Heart right ventricle (tissue), 16 donors: ENCODE data around the gene PICALM. TPM values are rescaled to one million over a fixed set of nuclear protein-coding genes. Genes with fewer than 3 reads are reported as not detected.
A peak's percentile ranks its signal among the peaks of the same experiment; 100 is the strongest.

Experiments
- ATAC-seq, 8 donors: fragments of 200-7000 bp; cut with Tn5 transposase; one replicate each; pipeline ENCODE4 v1.9.1; 2020; ENCODE audit warnings: mild to moderate bottlenecking in 8 of 8, moderate library complexity in 8 of 8, moderate number of reproducible peaks in 1 of 8
- DNase-seq, 2 donors: peaks; one replicate each; pipeline ENCODE4 v3.0.0-alpha.2; 2020
- H3K27ac ChIP-seq, 10 donors: fragments of 200-600 bp; sonication (generic) in 2 of 10; one replicate each; pipeline versions ENCODE4 v1.5.0 to v1.8.0; 2020 to 2022; ENCODE audit warnings: mild to moderate bottlenecking in 3 of 10
- H3K27me3 ChIP-seq, 7 donors: fragments of 200-600 bp; one replicate each; pipeline ENCODE4 v1.8.0; 2021 to 2022; ENCODE audit warnings: mild to moderate bottlenecking in 2 of 7
- H3K36me3 ChIP-seq, 9 donors: fragments of 200-600 bp; sonication (generic) in 1 of 9; one replicate each; pipeline versions ENCODE4 v1.5.0 to v1.8.0; 2020 to 2022; ENCODE audit warnings: mild to moderate bottlenecking in 2 of 9
- H3K4me1 ChIP-seq, 9 donors: fragments of 200-600 bp; sonication (generic) in 1 of 9; one replicate each; pipeline versions ENCODE4 v1.5.0 to v1.8.0; 2020 to 2022; ENCODE audit warnings: mild to moderate bottlenecking in 4 of 9
- H3K4me3 ChIP-seq, 10 donors: fragments of 200-600 bp; sonication (generic) in 2 of 10; one replicate each; pipeline versions ENCODE4 v1.5.0 to v1.8.0; 2020 to 2022; ENCODE audit warnings: mild to moderate bottlenecking in 7 of 10, moderate library complexity in 2 of 10
- H3K9me3 ChIP-seq, 11 donors: fragments of 200-600 bp in 10 of 11; sonication (generic) in 2 of 11; one replicate each; pipeline versions ENCODE4 v1.5.0 to v1.8.0; 2013 to 2022; ENCODE audit warnings: mild to moderate bottlenecking in 2 of 11, control low read depth in 1 of 11, moderate library complexity in 1 of 11
- CTCF ChIP-seq, 9 donors: fragments of 200-600 bp; sonication (generic) in 2 of 9; IDR thresholded peaks; one replicate each; pipeline versions ENCODE4 v1.5.0 to v1.8.0; 2021 to 2022; ENCODE audit warnings: antibody characterized with exemption in 9 of 9, mild to moderate bottlenecking in 5 of 9, moderate library complexity in 1 of 9
- WGBS, 2 donors: extraction: QIAGEN DNeasy Blood & Tissue Kit; methylation state at CpG; one replicate each; pipeline ENCODE4 v1.1.7; 2013; ENCODE audit warnings: inconsistent platforms in 1 of 2; 5-methylcytosine and 5-hydroxymethylcytosine counted together
- intact Hi-C, 10 donors: fragments of 100-400 bp; cut with DNase I; formaldehyde crosslinking; loops; one replicate each; pipeline versions ENCODE4 v1.11.1 to v1.14.2; 2022
- polyA plus RNA-seq, 2 donors: library from polyadenylated mRNA; stranded (reverse); fragments of 200-250 nt; gene quantifications; one replicate each; pipeline ENCODE4 v1.2.3, GENCODE V29; 2013
- total RNA-seq, 10 donors: library from RNA; stranded (reverse); fragmentation: NEBNext Ultra II Directional in 3 of 10; extraction: Animal tissue kit (Norgen Biotek cat#: 25700) in 3 of 10; gene quantifications; one replicate each; pipeline versions ENCODE4 v1.2.1 to v1.2.4, GENCODE V29; 2021 to 2023
- donor health status: Arrhythmogenic right ventricular cardiomyopathy.
- donor health status: ischemic (EF 13 %, LVEDD 7.1; RV severe dilation, severe dysfunction).
- donor health status: healthy with polysubstance abuse.
- donor health status: DM: no; HTN: yes; CAD: no.
- donor health status: DM: no; HTN: no; CAD: no.
- donor health status: ischemic (EF 25% LVEDD 6.9; RV normal size, moderate dysfunction).
- donor health status: ischemic (EF 25% LVEDD 5.7; RV mildly dilated, moderate dysfunction).
- donor health status: healthy.
- donor health status: DM: yes; HTN: yes; CAD: no.
- donor health status: Ischemic cardiomyopathy.
- donor health status: ischemic (EF 35%, LVEDD 5.7; RV mildly dilated, moderate dysfunction).
- donor health status: nonischemic (EF 11% LVEDD 7.7; RV severe dilation, severe dysfunction).
- donor health status: DM: yes; HTN: yes; CAD: no.
- donor health status: PGD.
- donor health status: ischemic (EF 29% LVEDD 5.4; RV normal size, mild dysfunction).
- donor health status: nonischemic (EF 23%, LVEDD 6.1; RV moderate dilation, normal function).

The PICALM gene
- total and polyA plus RNA-seq, 12 donors: 40.7 to 206 (median 161) TPM

DNA sequence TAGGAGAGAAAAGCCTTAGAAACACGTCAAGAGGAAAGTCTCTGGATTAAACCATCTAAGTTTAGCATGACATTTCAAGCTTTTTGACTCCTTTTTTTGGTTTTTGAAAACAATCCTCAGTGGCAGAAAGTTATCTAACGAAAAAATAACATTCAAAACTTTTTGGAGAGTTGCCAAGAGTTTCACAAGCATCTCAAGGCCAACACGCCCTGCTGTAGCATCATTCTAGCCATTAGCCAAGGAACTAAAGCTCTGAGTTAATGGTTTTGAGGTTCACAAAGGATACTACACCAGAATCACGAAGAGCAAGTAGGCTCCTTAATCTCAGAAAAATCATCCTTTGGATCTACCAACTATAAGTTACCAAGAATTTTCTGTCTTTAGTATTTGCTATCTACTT lies 94.8 kb downstream of the PICALM start:
- no peaks in the 10 kb centered on the region for H3K27me3 ChIP-seq
- DNase-seq: no peak
- peaks cover 0 to 100% (median 37%) of the 10 kb centered on the region in 9 donors for H3K36me3 ChIP-seq
- 54 to 61% methylated on average over 4 of the region's 4 CpGs for WGBS, 2 donors
- H3K27ac ChIP-seq: peak overlapping the region in 1 of 10 donors; percentile 24
- no peak overlapping the region for H3K4me3 ChIP-seq
- no peak for TF ChIP-seq CTCF (IDR thresholded peaks at IDR 0.05)
- peak in 1 of 8 donors; percentile 56 for ATAC-seq
- H3K9me3 ChIP-seq: no peaks in the 10 kb centered on the region
- intact Hi-C loops: no loop called here
- peaks cover 0 to 36% (median 27%) of the 10 kb centered on the region in 9 donors for H3K4me1 ChIP-seq

DNA sequence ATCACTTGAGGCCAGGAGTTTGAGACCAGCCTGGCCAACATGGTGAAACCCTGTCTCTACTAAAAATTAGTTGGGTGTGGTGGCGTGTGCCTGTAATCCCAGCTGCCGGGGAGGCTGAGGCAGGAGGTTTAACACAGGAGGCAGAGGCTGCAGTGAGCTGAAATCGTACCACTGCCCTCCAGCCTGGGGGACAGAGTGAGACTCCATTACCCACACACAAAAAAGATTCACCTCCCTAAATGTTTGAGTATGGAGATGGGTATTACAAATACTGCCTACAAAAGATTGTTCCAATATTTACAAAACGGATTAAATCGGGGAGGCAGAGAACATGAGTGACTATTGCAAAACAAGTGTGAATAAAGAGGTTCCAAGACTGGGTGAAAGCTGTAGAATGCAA lies 98.3 kb downstream of the PICALM start:
- H3K27me3 ChIP-seq: no peaks in the 10 kb centered on the region
- peaks cover 0 to 41% (median 28%) of the 10 kb centered on the region in 9 donors for H3K4me1 ChIP-seq
- H3K27ac ChIP-seq: no peak overlapping the region
- no peak overlapping the region for H3K4me3 ChIP-seq
- WGBS, 2 donors: 94 to 97% methylated on average over 5 of the region's 5 CpGs
- DNase-seq (no peak), ATAC-seq (no peak)
- H3K36me3 ChIP-seq: peaks cover 0 to 98% (median 31%) of the 10 kb centered on the region in 9 donors
- no peak for TF ChIP-seq CTCF (IDR thresholded peaks at IDR 0.05)
- H3K9me3 ChIP-seq: no peaks in the 10 kb centered on the region
- intact Hi-C loops: no loop called here

GRCh38 chr11:85967457-85967856 lies 101.4 kb downstream of the PICALM start:
- TF ChIP-seq CTCF (IDR thresholded peaks at IDR 0.05): no peak
- peak overlapping the region in 1 of 10 donors; percentile 57 for H3K27ac ChIP-seq
- DNase-seq (no peak), ATAC-seq (no peak)
- intact Hi-C loops: no loop called here
- no peaks in the 10 kb centered on the region for H3K27me3 ChIP-seq
- no peaks in the 10 kb centered on the region for H3K9me3 ChIP-seq
- peaks cover 0 to 28% (median 21%) of the 10 kb centered on the region in 9 donors for H3K4me1 ChIP-seq
- H3K4me3 ChIP-seq: no peak overlapping the region
- WGBS, 2 donors: 80 to 86% methylated on average over 5 of the region's 5 CpGs
- peaks cover 0 to 98% (median 35%) of the 10 kb centered on the region in 9 donors for H3K36me3 ChIP-seq

- intact Hi-C loops: no loop called here
- Histone ChIP-seq H3K4me1 (peaks cover 0 to 43% (median 33%) of the 10 kb centered on the region in 9 donors), H3K27me3 (no peaks in the 10 kb centered on the region), H3K36me3 (peaks cover 0 to 98% (median 31%) of the 10 kb centered on the region in 9 donors), H3K27ac (no peak overlapping the region), H3K9me3 (no peaks in the 10 kb centered on the region), H3K4me3 (no peak overlapping the region)
- no peak for DNase-seq
- ATAC-seq: no peak
- no peak for TF ChIP-seq CTCF (IDR thresholded peaks at IDR 0.05)
- 97% methylated on average over 2 of the region's 2 CpGs for WGBS, 2 donors
These were observed 103.7 kb downstream of the PICALM start for GRCh38 chr11:85965202-85965601.
